ENCODE data around the gene BUB1B.

The BUB1B gene

GRCh38 chr15:40242601-40243000, 81.7 kb downstream of the BUB1B start:
- no peak for TF ChIP-seq CTCF (IDR thresholded peaks at IDR 0.05; ENCODE audit: low read depth, low read length)
- DNase-seq (ENCODE audit: low read depth in 2 of 2): no peak
- H3K4me3 ChIP-seq (replicated peaks in 1 of 2; ENCODE audit: low read depth in 2 of 2, low read length in 2 of 2): no peak overlapping the region

GRCh38 chr15:40243126-40243810, 82.4 kb downstream of the BUB1B start:
- DNase-seq (ENCODE audit: low read depth in 2 of 2): no peak
- TF ChIP-seq CTCF (IDR thresholded peaks at IDR 0.05; ENCODE audit: low read depth, low read length): no peak
- H3K4me3 ChIP-seq (replicated peaks in 1 of 2; ENCODE audit: low read depth in 2 of 2, low read length in 2 of 2): no peak overlapping the region

- DNase-seq (ENCODE audit: low read depth in 2 of 2): no peak
- no peak overlapping the region for H3K4me3 ChIP-seq (replicated peaks in 1 of 2; ENCODE audit: low read depth in 2 of 2, low read length in 2 of 2)
- TF ChIP-seq CTCF (IDR thresholded peaks at IDR 0.05; ENCODE audit: low read depth, low read length): no peak
Observed at GRCh38 chr15:40244961-40245523, 84.2 kb downstream of the BUB1B start.

- H3K4me3 ChIP-seq (replicated peaks in 1 of 2; ENCODE audit: low read depth in 2 of 2, low read length in 2 of 2): no peak overlapping the region
- no peak for DNase-seq (ENCODE audit: low read depth in 2 of 2)
- TF ChIP-seq CTCF (IDR thresholded peaks at IDR 0.05; ENCODE audit: low read depth, low read length): no peak
Observed at GRCh38 chr15:40245666-40246450, 85.0 kb downstream of the BUB1B start.

- TF ChIP-seq CTCF (IDR thresholded peaks at IDR 0.05; ENCODE audit: low read depth, low read length): no peak
- H3K4me3 ChIP-seq (replicated peaks in 1 of 2; ENCODE audit: low read depth in 2 of 2, low read length in 2 of 2): no peak overlapping the region
- no peak for DNase-seq (ENCODE audit: low read depth in 2 of 2)
Observed at GRCh38 chr15:40246496-40247280, 85.8 kb downstream of the BUB1B start.

GRCh38 chr15:40247406-40247971, 86.6 kb downstream of the BUB1B start:
- TF ChIP-seq CTCF (IDR thresholded peaks at IDR 0.05; ENCODE audit: low read depth, low read length): no peak
- no peak for DNase-seq (ENCODE audit: low read depth in 2 of 2)
- H3K4me3 ChIP-seq (replicated peaks in 1 of 2; ENCODE audit: low read depth in 2 of 2, low read length in 2 of 2): no peak overlapping the region
